Fibroblast of the aortic adventitia (primary cell): ENCODE results near the gene PBX1. TPM values are rescaled to one million over a fixed set of nuclear protein-coding genes. Genes with fewer than 3 reads are reported as not detected.

Experiments used
- DNase-seq: peaks from one replicate; pipeline ENCODE4 v3.0.0-alpha.2; 2010; ENCODE audit warnings: low read depth
- H3K4me3 ChIP-seq: 2 replicates; pipeline ENCODE4 v1.5.1; 2011; ENCODE audit warnings: low read depth, mild to moderate bottlenecking, control low read depth, low read length, moderate library complexity
- CTCF ChIP-seq: IDR thresholded peaks from 2 replicates; pipeline ENCODE4 v1.5.1; 2011; ENCODE audit warnings: mild to moderate bottlenecking, low read length, control low read depth, inconsistent platforms; ENCODE audit not compliant: insufficient read depth
- total RNA-seq: library from RNA; depleted of rRNA; stranded (reverse); fragments of >200 nt; gene quantifications from 2 replicates; pipeline ENCODE4 v1.2.3, GENCODE V29; 2012; ENCODE audit warnings: low replicate concordance

The PBX1 gene
- total RNA-seq, 1 donor, result 95.6 TPM

GRCh38 chr1:164764333-164764732 lies 205.3 kb downstream of the PBX1 start:
- no peak overlapping the region for H3K4me3 ChIP-seq
- DNase-seq, result peak; percentile 47
- TF ChIP-seq CTCF, result no peak

- no peak for TF ChIP-seq CTCF
- H3K4me3 ChIP-seq, result no peak overlapping the region
- peak; percentile 87 for DNase-seq
Measured at GRCh38 chr1:164765557-164765956, 206.6 kb downstream of the PBX1 start.

GRCh38 chr1:164765992-164766720 lies 207.2 kb downstream of the PBX1 start:
- no peak overlapping the region for H3K4me3 ChIP-seq
- TF ChIP-seq CTCF, result no peak
- peak; percentile 43 for DNase-seq

- no peak for DNase-seq
- H3K4me3 ChIP-seq, result no peak overlapping the region
- no peak for TF ChIP-seq CTCF
Measured at GRCh38 chr1:164767752-164768402, 208.9 kb downstream of the PBX1 start.

DNA sequence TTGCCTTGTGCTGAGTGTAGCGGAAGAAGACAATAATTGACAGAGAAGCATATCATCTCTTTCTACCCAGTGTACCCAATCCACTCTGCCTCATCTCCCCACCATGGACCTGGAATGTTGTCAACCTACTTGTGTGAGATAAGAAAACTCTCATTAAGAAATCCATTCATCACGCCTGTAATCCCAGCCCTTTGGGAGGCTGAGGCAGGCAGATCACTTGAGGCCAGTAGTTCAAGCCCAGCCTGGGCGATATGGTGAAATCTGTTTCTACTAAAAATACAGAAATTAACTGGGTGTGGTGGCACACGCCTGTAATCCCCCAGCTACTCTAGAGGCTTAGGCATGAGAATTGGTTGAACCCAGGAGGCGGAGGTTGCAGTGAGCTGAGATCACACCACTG lies 209.6 kb downstream of the PBX1 start:
- peak; percentile 61 for DNase-seq

DNA sequence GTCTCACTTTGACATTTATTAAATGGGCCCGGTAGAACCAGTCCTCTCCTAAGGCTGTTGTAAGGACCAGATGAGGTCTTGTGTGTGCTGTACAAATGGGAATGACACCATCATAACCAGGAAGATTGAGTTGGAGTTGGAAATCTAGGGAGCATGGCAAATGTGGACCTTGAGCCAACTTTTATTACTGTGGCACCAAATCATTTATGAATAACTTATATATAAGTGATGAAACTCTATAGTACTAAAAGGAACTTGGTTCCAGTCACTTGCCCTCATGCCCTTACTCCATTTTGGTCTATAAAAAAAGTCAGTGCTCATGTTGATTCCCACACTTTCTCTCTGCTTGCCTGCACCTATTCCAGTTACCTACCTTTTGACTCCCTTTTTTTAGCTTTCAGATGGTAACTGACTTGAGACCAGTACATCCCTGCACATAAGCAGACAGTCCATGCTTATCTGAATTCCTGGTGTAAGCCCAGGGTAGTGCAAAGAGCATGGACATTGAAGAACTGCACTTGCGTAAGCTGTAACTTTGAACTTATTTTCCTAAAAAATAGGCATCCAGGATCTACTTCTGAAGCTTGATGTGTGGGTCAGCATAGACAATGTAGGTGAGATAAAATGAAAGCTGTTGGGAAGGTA lies 210.6 kb downstream of the PBX1 start:
- no peak for DNase-seq
- no peak overlapping the region for H3K4me3 ChIP-seq
- TF ChIP-seq CTCF, result no peak

More for the DNA sequence above, 209.6 kb downstream of the PBX1 start:
- TF ChIP-seq CTCF, result no peak
- no peak overlapping the region for H3K4me3 ChIP-seq
